Measurements from ENCODE around the gene TOLLIP. TPM values are rescaled to one million over a fixed set of nuclear protein-coding genes. Genes with fewer than 3 reads are reported as not detected.

TOLLIP gene
- total and polyA plus RNA-seq, 2 of the 8 experiments (the other 6 are each of a cell fraction or from before 2014, with no cell fraction given), result 23.7 to 34.7 TPM

GRCh38 chr11:1231396-1232020 lies 77.9 kb downstream of the TOLLIP start (continued):
- TF ChIP-seq HDAC2 (IDR thresholded peaks at IDR 0.05; ENCODE audit: borderline replicate concordance in 1 of 2, low read depth in 2 of 2, low read length in 2 of 2) (no peak), HDAC6 (IDR thresholded peaks at IDR 0.05; ENCODE audit: low read depth, low read length) (no peak), MAX (IDR thresholded peaks at IDR 0.05) (no peak), TBP (IDR thresholded peaks at IDR 0.05; ENCODE audit: low read depth, low read length) (no peak), BACH1 (IDR thresholded peaks at IDR 0.05; ENCODE audit: low read length) (no peak), ZNF274 (IDR thresholded peaks at IDR 0.05; ENCODE audit: borderline replicate concordance, extremely low read depth, low read length) (no peak), CHD7 (IDR thresholded peaks at IDR 0.05; ENCODE audit: insufficient replicate concordance, low read length) (no peak), YY1 (IDR thresholded peaks at IDR 0.05; ENCODE audit: low read depth, low read length) (no peak)
